BLaER1 treated with 17β-estradiol and CSF1 and Interleukin-3, amounts not matched to agents 10 nM and 100 nM (cell line): ENCODE data around the gene CCL16.
"Not testable (repeated sequence)": the region's sequence is repeated elsewhere in the genome, so short reads cannot be mapped to it uniquely, and the experiment has no call there.

Experiments used
- H3K27ac ChIP-seq, 11 experiments: shearing (Covaris generic); formaldehyde crosslinking; 2 replicates each; pipeline ENCODE4 v1.8.1; 2022
- H3K27me3 ChIP-seq, 11 experiments: shearing (Covaris generic); formaldehyde crosslinking; 2 replicates each; pipeline ENCODE4 v1.8.1; 2022
- H3K36me3 ChIP-seq, 11 experiments: shearing (Covaris generic); formaldehyde crosslinking; 2 replicates each; pipeline ENCODE4 v1.8.1; 2022
- H3K4me1 ChIP-seq, 10 experiments: shearing (Covaris generic); formaldehyde crosslinking; 2 replicates each; pipeline ENCODE4 v1.8.1; 2022
- H3K4me2 ChIP-seq, 11 experiments: shearing (Covaris generic); formaldehyde crosslinking; 2 replicates each; pipeline ENCODE4 v1.8.1; 2022
- H3K4me3 ChIP-seq, 10 experiments: shearing (Covaris generic); formaldehyde crosslinking; 2 replicates each; pipeline ENCODE4 v1.8.1; 2022
- H3K9ac ChIP-seq, 11 experiments: shearing (Covaris generic); formaldehyde crosslinking; 2 replicates each; pipeline ENCODE4 v1.8.1; 2022
- H3K9me3 ChIP-seq, 11 experiments: shearing (Covaris generic); formaldehyde crosslinking; replicated peaks in 1 of 11; 2 replicates each; pipeline ENCODE4 v1.8.1; 2022
- H4K20me1 ChIP-seq, 11 experiments: shearing (Covaris generic); formaldehyde crosslinking; 2 replicates each; pipeline ENCODE4 v1.8.1; 2022
- Cebpa-rat ChIP-seq, 11 experiments: shearing (Covaris generic); IDR thresholded peaks; 2 replicates each; pipeline ENCODE4 v1.8.1; 2022

Gene CCL16

GRCh38 chr17:35981246-35981645, at the start of gene CCL16:
TSS of gene CCL16 (minus strand) at chr17:35981497. CDS start at chr17:35981420, 77 bp downstream.
- no peaks in the 10 kb centered on the region for H3K36me3 ChIP-seq
- H3K4me3 ChIP-seq: no peak within 1 kb of the TSS
- peaks cover 0 to 6% (median 0%) of the 10 kb centered on the region in 10 experiments; a peak in 6 of 20 replicates for H3K4me1 ChIP-seq
- TF ChIP-seq Cebpa-rat (IDR thresholded peaks at IDR 0.05): no peak
- H4K20me1 ChIP-seq: no peaks in the 10 kb centered on the region
- no peaks in the 10 kb centered on the region for H3K27me3 ChIP-seq
- H3K9ac ChIP-seq: no peak within 1 kb of the TSS
- no peaks in the 10 kb centered on the region for H3K9me3 ChIP-seq
- no peak within 1 kb of the TSS for H3K27ac ChIP-seq
- no peak within 1 kb of the TSS for H3K4me2 ChIP-seq

- H4K20me1 ChIP-seq: no peaks in the 10 kb centered on the region
- H3K9ac ChIP-seq: no peak overlapping the region
- no peak overlapping the region for H3K4me2 ChIP-seq
- H3K36me3 ChIP-seq: no peaks in the 10 kb centered on the region
- TF ChIP-seq Cebpa-rat (IDR thresholded peaks at IDR 0.05): no peak
- no peaks in the 10 kb centered on the region for H3K9me3 ChIP-seq
- no peak overlapping the region for H3K27ac ChIP-seq
- no peak overlapping the region for H3K4me3 ChIP-seq
- H3K27me3 ChIP-seq: no peaks in the 10 kb centered on the region
- H3K4me1 ChIP-seq: peaks cover 9 to 42% (median 28%) of the 10 kb centered on the region in 10 experiments; a peak in 18 of 20 replicates
These were observed 49.7 kb upstream of the CCL16 start for GRCh38 chr17:36030956-36031355.

GRCh38 chr17:36027761-36028160, 46.5 kb upstream of the CCL16 start:
- H3K4me2 ChIP-seq: no peak overlapping the region
- H3K9ac ChIP-seq: no peak overlapping the region
- no peak overlapping the region for H3K4me3 ChIP-seq
- no peaks in the 10 kb centered on the region for H3K27me3 ChIP-seq
- no peak for TF ChIP-seq Cebpa-rat (IDR thresholded peaks at IDR 0.05)
- H3K36me3 ChIP-seq: no peaks in the 10 kb centered on the region
- H3K4me1 ChIP-seq: peaks cover 0 to 10% (median 0%) of the 10 kb centered on the region in 10 experiments; a peak in 7 of 20 replicates
- no peak overlapping the region for H3K27ac ChIP-seq
- no peaks in the 10 kb centered on the region for H4K20me1 ChIP-seq
- peaks cover 2 to 17% (median 9%) of the 10 kb centered on the region in 11 experiments; a peak in 15 of 22 replicates for H3K9me3 ChIP-seq

- no peaks in the 10 kb centered on the region for H3K36me3 ChIP-seq
- H3K9ac ChIP-seq: no peak overlapping the region
- peaks cover 4 to 20% (median 12%) of the 10 kb centered on the region in 11 experiments; a peak in 15 of 22 replicates for H3K9me3 ChIP-seq
- H3K4me1 ChIP-seq: peaks cover 0 to under 1% (median 0%) of the 10 kb centered on the region in 10 experiments; a peak in 2 of 20 replicates
- no peak overlapping the region for H3K27ac ChIP-seq
- H3K4me2 ChIP-seq: no peak overlapping the region
- no peaks in the 10 kb centered on the region for H4K20me1 ChIP-seq
- no peaks in the 10 kb centered on the region for H3K27me3 ChIP-seq
- no peak for TF ChIP-seq Cebpa-rat (IDR thresholded peaks at IDR 0.05)
- H3K4me3 ChIP-seq: no peak overlapping the region
These were observed 43.0 kb upstream of the CCL16 start for GRCh38 chr17:36024106-36024869.

GRCh38 chr17:36019423-36019822, 38.1 kb upstream of the CCL16 start:
- Histone ChIP-seq H3K36me3 (no peaks in the 10 kb centered on the region), H3K9ac (no peak overlapping the region), H3K4me3 (no peak overlapping the region), H3K9me3 (peaks cover 4 to 20% (median 12%) of the 10 kb centered on the region in 11 experiments; a peak in 15 of 22 replicates), H3K27ac (no peak overlapping the region), H3K4me1 (peaks cover 0 to 22% (median 11%) of the 10 kb centered on the region in 10 experiments; a peak in 13 of 20 replicates), H3K4me2 (peak overlapping the region in 1 of 11 experiments; percentile 81; a peak in 1 of 22 replicates), H4K20me1 (no peaks in the 10 kb centered on the region), H3K27me3 (no peaks in the 10 kb centered on the region)
- peak in 2 of 11 experiments; percentile 10 to 26; a peak in 1 of 22 replicates for TF ChIP-seq Cebpa-rat (IDR thresholded peaks at IDR 0.05)

GRCh38 chr17:36017799-36018198, 36.5 kb upstream of the CCL16 start, which contains the start of gene CCL23:
TSS of gene CCL23 (minus strand) at chr17:36017972. CDS start at chr17:36017897, 75 bp downstream.
- H3K4me2 ChIP-seq: peak within 1 kb of the TSS in 7 of 11 experiments; percentile 33 to 81 (median 67); a peak in 14 of 22 replicates
- no peak within 1 kb of the TSS for H3K4me3 ChIP-seq
- peak within 1 kb of the TSS in 3 of 11 experiments; percentile 34 to 38 (median 37); a peak in 3 of 22 replicates for H3K9ac ChIP-seq
- no peaks in the 10 kb centered on the region; a peak in 1 of 22 replicates for H3K36me3 ChIP-seq
- no peak for TF ChIP-seq Cebpa-rat (IDR thresholded peaks at IDR 0.05)
- H4K20me1 ChIP-seq: no peaks in the 10 kb centered on the region
- H3K9me3 ChIP-seq: peaks cover 3 to 16% (median 10%) of the 10 kb centered on the region in 11 experiments; a peak in 18 of 22 replicates
- H3K4me1 ChIP-seq: peaks cover 0 to 22% (median 11%) of the 10 kb centered on the region in 10 experiments; a peak in 13 of 20 replicates
- no peaks in the 10 kb centered on the region for H3K27me3 ChIP-seq
- H3K27ac ChIP-seq: peak within 1 kb of the TSS in 7 of 11 experiments; percentile 7 to 77 (median 55); a peak in 13 of 22 replicates

- H3K4me1 ChIP-seq: peaks cover 0 to 22% (median 11%) of the 10 kb centered on the region in 10 experiments; a peak in 13 of 20 replicates
- H3K36me3 ChIP-seq: no peaks in the 10 kb centered on the region; a peak in 1 of 22 replicates
- no peak for TF ChIP-seq Cebpa-rat (IDR thresholded peaks at IDR 0.05)
- H3K27ac ChIP-seq: no peak overlapping the region
- H3K9me3 ChIP-seq: peaks cover 13 to 24% (median 20%) of the 10 kb centered on the region in 11 experiments; a peak in 20 of 22 replicates
- no peak overlapping the region for H3K4me3 ChIP-seq
- no peak overlapping the region for H3K4me2 ChIP-seq
- H3K9ac ChIP-seq: no peak overlapping the region
- no peaks in the 10 kb centered on the region for H4K20me1 ChIP-seq
- H3K27me3 ChIP-seq: no peaks in the 10 kb centered on the region
These were observed 35.3 kb upstream of the CCL16 start for GRCh38 chr17:36016555-36016954.

- not testable (repeated sequence) for H3K36me3 ChIP-seq, H3K4me2 ChIP-seq, H3K27me3 ChIP-seq, H4K20me1 ChIP-seq, H3K4me3 ChIP-seq, H3K27ac ChIP-seq, H3K9ac ChIP-seq
- peaks cover 0 to 22% (median 11%) of the 10 kb centered on the region in 10 experiments; a peak in 13 of 20 replicates for H3K4me1 ChIP-seq
- H3K9me3 ChIP-seq: peaks cover 16 to 27% (median 23%) of the 10 kb centered on the region in 11 experiments; a peak in 20 of 22 replicates
These were observed 34.6 kb upstream of the CCL16 start for GRCh38 chr17:36015895-36016294.

- Histone ChIP-seq H3K27me3 (no peaks in the 10 kb centered on the region), H3K36me3 (no peaks in the 10 kb centered on the region; a peak in 1 of 22 replicates), H4K20me1 (no peaks in the 10 kb centered on the region), H3K9me3 (peaks cover 21 to 37% (median 31%) of the 10 kb centered on the region in 11 experiments), H3K9ac (no peak overlapping the region), H3K4me3 (no peak overlapping the region), H3K4me2 (no peak overlapping the region), H3K4me1 (peaks cover 0 to 22% (median 11%) of the 10 kb centered on the region in 10 experiments; a peak in 13 of 20 replicates), H3K27ac (no peak overlapping the region)
- TF ChIP-seq Cebpa-rat (IDR thresholded peaks at IDR 0.05): no peak
These were observed 33.6 kb upstream of the CCL16 start for GRCh38 chr17:36014946-36015345.
